ENCODE data around the gene DAG1. TPM values are rescaled to one million over a fixed set of nuclear protein-coding genes. Genes with fewer than 3 reads are reported as not detected.
A peak's percentile ranks its signal among the peaks of the same experiment; 100 is the strongest.

The DAG1 gene
- total RNA-seq, 1 experiment from 2014 or later, result 206 TPM

DNA sequence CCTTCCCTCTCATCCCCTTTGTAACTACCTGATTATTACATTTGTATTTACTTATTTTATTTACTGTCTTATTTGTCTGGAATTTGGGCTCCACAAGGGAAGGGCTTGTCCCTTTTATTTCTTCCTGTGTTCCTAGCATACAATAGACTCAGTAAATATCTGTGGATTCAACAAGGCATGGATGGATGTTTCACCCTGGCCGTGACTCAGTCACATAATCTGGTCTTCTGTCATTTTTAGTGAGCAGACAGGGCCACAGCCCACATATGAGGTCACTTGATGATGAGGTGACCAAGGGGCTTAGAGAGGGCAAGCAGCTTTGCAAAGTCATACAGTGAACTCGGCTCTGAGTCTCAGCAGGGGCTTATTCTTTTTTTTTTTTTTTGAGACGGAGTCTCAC, 7.8 kb upstream of the DAG1 start:
- Histone ChIP-seq H3K27ac (peak overlapping the region; percentile 84), H2AFZ (peak overlapping the region; percentile 2; the same call in 1 of the 2 replicates), H3K4me2 (peak overlapping the region; percentile 75), H3K9me3 (ENCODE audit: insufficient read depth, low read depth) (no peaks in the 10 kb centered on the region), H3K4me3 (peak overlapping the region; percentile 33; the same call in 1 of the 2 replicates), H3F3A (ENCODE audit: insufficient read depth, low read depth) (peaks cover 29% of the 10 kb centered on the region), H3K4me1 (replicated peaks; ENCODE audit: insufficient read depth) (peaks cover 68% of the 10 kb centered on the region), H3K79me2 (ENCODE audit: low read depth) (no peaks in the 10 kb centered on the region), H3K36me3 (ENCODE audit: low read depth) (no peaks in the 10 kb centered on the region), H3K27me3 (ENCODE audit: insufficient read depth, low read depth) (no peaks in the 10 kb centered on the region), H4K20me1 (ENCODE audit: insufficient read depth) (no peaks in the 10 kb centered on the region), H3K9me2 (ENCODE audit: insufficient read depth) (no peaks in the 10 kb centered on the region)
- CTCF ChIA-PET, result no interaction called here
- no TSS peak for BruUV-seq (replicated peaks)
- intact Hi-C loops (cut with micrococcal nuclease; ENCODE audit: unreplicated experiment), result loop anchor here (5.0 kb wide), 1 partner anchor 40 kb away; no protein-coding TSS in a partner anchor
- TF ChIP-seq EZH2 (IDR thresholded peaks at IDR 0.05; ENCODE audit: low read depth), result no peak
- TF ChIP-seq CTCF (conservative IDR thresholded peaks at IDR 0.05), result no peak
- POLR2A ChIA-PET (ENCODE audit: unreplicated experiment), result interaction anchor here (0.6 to 0.7 kb wide), 2 partner anchors 14 to 51 kb away, joined by 5 to 12 read pairs; no protein-coding TSS in a partner anchor
- peak; percentile 46 to 73 for DNase-seq

GRCh38 chr3:49465270-49466034, 4.6 kb upstream of the DAG1 start:
- TF ChIP-seq CTCF (conservative IDR thresholded peaks at IDR 0.05) (no peak), EZH2 (IDR thresholded peaks at IDR 0.05; ENCODE audit: low read depth) (no peak)
- ChIA-PET CTCF (no interaction called here), POLR2A (ENCODE audit: unreplicated experiment) (no interaction called here)
- Histone ChIP-seq H3K4me2 (peak overlapping the region; percentile 70), H4K20me1 (ENCODE audit: insufficient read depth) (no peaks in the 10 kb centered on the region), H3K4me1 (replicated peaks; ENCODE audit: insufficient read depth) (peaks cover 71% of the 10 kb centered on the region), H3K27ac (peak overlapping the region; percentile 98), H3F3A (ENCODE audit: insufficient read depth, low read depth) (peaks cover 45% of the 10 kb centered on the region), H3K4me3 (no peak overlapping the region), H3K36me3 (ENCODE audit: low read depth) (no peaks in the 10 kb centered on the region), H2AFZ (peak overlapping the region; percentile 71), H3K9me3 (ENCODE audit: insufficient read depth, low read depth) (no peaks in the 10 kb centered on the region), H3K9me2 (ENCODE audit: insufficient read depth) (no peaks in the 10 kb centered on the region), H3K27me3 (ENCODE audit: insufficient read depth, low read depth) (no peaks in the 10 kb centered on the region), H3K79me2 (ENCODE audit: low read depth) (no peaks in the 10 kb centered on the region)
- no TSS peak for BruUV-seq (replicated peaks)
- peak; percentile 60 to 64 for DNase-seq
- intact Hi-C loops (cut with micrococcal nuclease; ENCODE audit: unreplicated experiment), result no loop called here

DNA sequence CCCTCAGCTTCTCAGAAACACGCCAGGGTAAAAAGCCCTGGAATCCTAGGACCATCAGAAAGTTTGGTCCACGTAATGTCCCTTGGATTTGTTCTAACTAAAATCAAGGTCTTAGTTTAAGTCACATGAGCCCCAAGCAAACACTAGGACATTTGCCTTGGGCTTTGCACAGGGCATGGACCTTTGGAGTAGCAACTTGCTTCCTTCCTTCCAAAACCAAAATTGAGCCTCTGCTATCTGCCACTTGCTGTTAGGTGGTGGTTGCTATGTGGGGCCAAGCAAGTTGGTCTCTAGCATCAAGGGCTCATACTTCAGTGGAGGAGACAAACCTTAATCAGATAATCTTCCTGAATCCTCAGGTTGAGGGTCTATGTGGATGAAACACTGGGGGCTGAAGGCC, 4.0 kb upstream of the DAG1 start:
- H3K9me3 ChIP-seq (ENCODE audit: insufficient read depth, low read depth), result no peaks in the 10 kb centered on the region
- H3K4me2 ChIP-seq, result peak overlapping the region; percentile 70
- no peaks in the 10 kb centered on the region for H3K9me2 ChIP-seq (ENCODE audit: insufficient read depth)
- intact Hi-C loops (cut with micrococcal nuclease; ENCODE audit: unreplicated experiment), result no loop called here
- H3K4me3 ChIP-seq, result no peak overlapping the region
- H3K27me3 ChIP-seq (ENCODE audit: insufficient read depth, low read depth), result no peaks in the 10 kb centered on the region
- CTCF ChIA-PET, result interaction anchor here (0.6 kb wide), 1 partner anchor 74 kb away, joined by 3 read pairs; no protein-coding TSS in a partner anchor
- no TSS peak for BruUV-seq (replicated peaks)
- H3K36me3 ChIP-seq (ENCODE audit: low read depth), result no peaks in the 10 kb centered on the region
- peaks cover 6% of the 10 kb centered on the region for H3K79me2 ChIP-seq (ENCODE audit: low read depth)
- TF ChIP-seq CTCF (conservative IDR thresholded peaks at IDR 0.05) (no peak), EZH2 (IDR thresholded peaks at IDR 0.05; ENCODE audit: low read depth) (no peak)
- POLR2A ChIA-PET (ENCODE audit: unreplicated experiment), result no interaction called here
- no peaks in the 10 kb centered on the region for H4K20me1 ChIP-seq (ENCODE audit: insufficient read depth)
- no peak for DNase-seq
- H3K27ac ChIP-seq, result peak overlapping the region; percentile 98
- peaks cover 51% of the 10 kb centered on the region for H3F3A ChIP-seq (ENCODE audit: insufficient read depth, low read depth)
- peak overlapping the region; percentile 71; the same call in 1 of the 2 replicates for H2AFZ ChIP-seq
- H3K4me1 ChIP-seq (replicated peaks; ENCODE audit: insufficient read depth), result peaks cover 65% of the 10 kb centered on the region
